Measurements from ENCODE around the gene CYP8B1. TPM values are rescaled to one million over a fixed set of nuclear protein-coding genes. Genes with fewer than 3 reads are reported as not detected.

CYP8B1 gene
- total and polyA plus RNA-seq, 2 donors (not counting 1 experiment from before 2014, with no cell fraction given): not detected

- Histone ChIP-seq H3K36me3 (ENCODE audit: control insufficient read depth, insufficient read depth, low read length) (no peaks in the 10 kb centered on the region), H3K4me2 (ENCODE audit: extremely low read depth, insufficient read depth, low read length) (no peak overlapping the region), H3K9me3 (ENCODE audit: control insufficient read depth, insufficient read depth, low read depth, low read length) (no peaks in the 10 kb centered on the region), H3K9ac (ENCODE audit: insufficient read depth, low read length) (no peak overlapping the region), H3K79me2 (ENCODE audit: control insufficient read depth, insufficient read depth, low read length) (no peaks in the 10 kb centered on the region), H3K27ac (ENCODE audit: insufficient read depth, low read length) (no peak overlapping the region), H4K20me1 (ENCODE audit: control insufficient read depth, extremely low read depth, insufficient read depth, low read length) (no peaks in the 10 kb centered on the region), H2AFZ (ENCODE audit: low read length) (no peak overlapping the region), H3K27me3 (ENCODE audit: control insufficient read depth, insufficient read depth, low read length) (no peaks in the 10 kb centered on the region), H3K4me1 (ENCODE audit: control insufficient read depth, extremely low read depth, insufficient read depth, low read length) (no peaks in the 10 kb centered on the region), H3K4me3 (replicated peaks in 1 of 4; ENCODE audit: control extremely low read depth in 1 of 4, insufficient read depth in 1 of 4, low read depth in 3 of 4, low read length in 4 of 4) (no peak overlapping the region)
- no peak for DNase-seq (ENCODE audit: low read depth in 2 of 2)
- TF ChIP-seq, protein P1, sequence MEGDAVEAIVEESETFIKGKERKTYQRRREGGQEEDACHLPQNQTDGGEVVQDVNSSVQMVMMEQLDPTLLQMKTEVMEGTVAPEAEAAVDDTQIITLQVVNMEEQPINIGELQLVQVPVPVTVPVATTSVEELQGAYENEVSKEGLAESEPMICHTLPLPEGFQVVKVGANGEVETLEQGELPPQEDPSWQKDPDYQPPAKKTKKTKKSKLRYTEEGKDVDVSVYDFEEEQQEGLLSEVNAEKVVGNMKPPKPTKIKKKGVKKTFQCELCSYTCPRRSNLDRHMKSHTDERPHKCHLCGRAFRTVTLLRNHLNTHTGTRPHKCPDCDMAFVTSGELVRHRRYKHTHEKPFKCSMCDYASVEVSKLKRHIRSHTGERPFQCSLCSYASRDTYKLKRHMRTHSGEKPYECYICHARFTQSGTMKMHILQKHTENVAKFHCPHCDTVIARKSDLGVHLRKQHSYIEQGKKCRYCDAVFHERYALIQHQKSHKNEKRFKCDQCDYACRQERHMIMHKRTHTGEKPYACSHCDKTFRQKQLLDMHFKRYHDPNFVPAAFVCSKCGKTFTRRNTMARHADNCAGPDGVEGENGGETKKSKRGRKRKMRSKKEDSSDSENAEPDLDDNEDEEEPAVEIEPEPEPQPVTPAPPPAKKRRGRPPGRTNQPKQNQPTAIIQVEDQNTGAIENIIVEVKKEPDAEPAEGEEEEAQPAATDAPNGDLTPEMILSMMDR (conservative IDR thresholded peaks at IDR 0.05 in 1 of 2, IDR thresholded peaks at IDR 0.05 in 1 of 2; ENCODE audit: low read depth in 1 of 2, low read length in 2 of 2): no peak
These were observed 46.5 kb downstream of the CYP8B1 start for GRCh38 chr3:42829083-42829627.

GRCh38 chr3:42827654-42828053 is 48.0 kb downstream of the CYP8B1 start:
- DNase-seq (ENCODE audit: low read depth in 2 of 2): no peak
- no peak overlapping the region for H3K27ac ChIP-seq (ENCODE audit: insufficient read depth, low read length)
- no peaks in the 10 kb centered on the region for H3K27me3 ChIP-seq (ENCODE audit: control insufficient read depth, insufficient read depth, low read length)
- H3K36me3 ChIP-seq (ENCODE audit: control insufficient read depth, insufficient read depth, low read length): no peaks in the 10 kb centered on the region
- H2AFZ ChIP-seq (ENCODE audit: low read length): no peak overlapping the region
- no peaks in the 10 kb centered on the region for H4K20me1 ChIP-seq (ENCODE audit: control insufficient read depth, extremely low read depth, insufficient read depth, low read length)
- no peak overlapping the region for H3K4me2 ChIP-seq (ENCODE audit: extremely low read depth, insufficient read depth, low read length)
- no peaks in the 10 kb centered on the region for H3K4me1 ChIP-seq (ENCODE audit: control insufficient read depth, extremely low read depth, insufficient read depth, low read length)
- no peaks in the 10 kb centered on the region for H3K79me2 ChIP-seq (ENCODE audit: control insufficient read depth, insufficient read depth, low read length)
- TF ChIP-seq EZH2 (IDR thresholded peaks at IDR 0.05; ENCODE audit: low read length, missing control alignments): no peak
- TF ChIP-seq, protein P1 (conservative IDR thresholded peaks at IDR 0.05 in 1 of 2, IDR thresholded peaks at IDR 0.05 in 1 of 2; ENCODE audit: low read depth in 1 of 2, low read length in 2 of 2): no peak
- no peak overlapping the region for H3K9ac ChIP-seq (ENCODE audit: insufficient read depth, low read length)
- no peak overlapping the region for H3K4me3 ChIP-seq (replicated peaks in 1 of 4; ENCODE audit: control extremely low read depth in 1 of 4, insufficient read depth in 1 of 4, low read depth in 3 of 4, low read length in 4 of 4)
- no peaks in the 10 kb centered on the region for H3K9me3 ChIP-seq (ENCODE audit: control insufficient read depth, insufficient read depth, low read depth, low read length)

GRCh38 chr3:42827023-42827422 is 48.7 kb downstream of the CYP8B1 start:
- no peaks in the 10 kb centered on the region for H3K36me3 ChIP-seq (ENCODE audit: control insufficient read depth, insufficient read depth, low read length)
- no peak overlapping the region for H3K27ac ChIP-seq (ENCODE audit: insufficient read depth, low read length)
- no peaks in the 10 kb centered on the region for H3K4me1 ChIP-seq (ENCODE audit: control insufficient read depth, extremely low read depth, insufficient read depth, low read length)
- H4K20me1 ChIP-seq (ENCODE audit: control insufficient read depth, extremely low read depth, insufficient read depth, low read length): no peaks in the 10 kb centered on the region
- H2AFZ ChIP-seq (ENCODE audit: low read length): no peak overlapping the region
- no peaks in the 10 kb centered on the region for H3K27me3 ChIP-seq (ENCODE audit: control insufficient read depth, insufficient read depth, low read length)
- H3K79me2 ChIP-seq (ENCODE audit: control insufficient read depth, insufficient read depth, low read length): no peaks in the 10 kb centered on the region
- H3K9ac ChIP-seq (ENCODE audit: insufficient read depth, low read length): no peak overlapping the region
- DNase-seq (ENCODE audit: low read depth in 2 of 2): no peak
- H3K4me2 ChIP-seq (ENCODE audit: extremely low read depth, insufficient read depth, low read length): no peak overlapping the region
- no peaks in the 10 kb centered on the region for H3K9me3 ChIP-seq (ENCODE audit: control insufficient read depth, insufficient read depth, low read depth, low read length)
- no peak for TF ChIP-seq EZH2 (IDR thresholded peaks at IDR 0.05; ENCODE audit: low read length, missing control alignments)
- TF ChIP-seq, protein P1 (conservative IDR thresholded peaks at IDR 0.05 in 1 of 2, IDR thresholded peaks at IDR 0.05 in 1 of 2; ENCODE audit: low read depth in 1 of 2, low read length in 2 of 2): no peak
- H3K4me3 ChIP-seq (replicated peaks in 1 of 4; ENCODE audit: control extremely low read depth in 1 of 4, insufficient read depth in 1 of 4, low read depth in 3 of 4, low read length in 4 of 4): no peak overlapping the region

Data from fibroblast of lung (primary cell).